GM19452 (cell line): Measurements from ENCODE around the gene GRIK4.

ENCODE experiments used
- ATAC-seq: cut with Tn5 transposase; IDR thresholded peaks from one replicate; pipeline ENCODE4 v1.9.1; 2021; ENCODE audit not compliant: unreplicated experiment

GRIK4 gene

DNA sequence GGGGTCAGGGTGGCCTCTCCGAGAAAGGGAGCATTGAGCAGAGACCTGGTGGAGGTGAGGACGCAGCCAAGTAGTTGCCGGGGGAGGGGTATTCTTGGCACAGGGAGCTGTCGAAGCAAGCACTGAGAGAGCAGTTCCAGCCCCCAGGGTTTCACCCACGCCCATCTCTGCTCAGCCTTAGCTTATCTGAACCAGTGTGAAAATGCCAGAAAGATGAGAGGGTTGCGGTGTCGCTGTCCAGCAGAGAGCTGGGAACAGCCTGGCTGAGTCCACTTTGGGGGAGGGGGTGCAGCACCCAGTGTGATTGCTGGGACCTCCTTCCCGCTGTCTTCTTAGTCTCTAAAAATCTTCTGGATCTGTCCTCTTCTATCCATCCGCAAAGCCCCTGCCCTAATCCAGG is 389.1 kb downstream of the GRIK4 start:
- ATAC-seq: no peak

DNA sequence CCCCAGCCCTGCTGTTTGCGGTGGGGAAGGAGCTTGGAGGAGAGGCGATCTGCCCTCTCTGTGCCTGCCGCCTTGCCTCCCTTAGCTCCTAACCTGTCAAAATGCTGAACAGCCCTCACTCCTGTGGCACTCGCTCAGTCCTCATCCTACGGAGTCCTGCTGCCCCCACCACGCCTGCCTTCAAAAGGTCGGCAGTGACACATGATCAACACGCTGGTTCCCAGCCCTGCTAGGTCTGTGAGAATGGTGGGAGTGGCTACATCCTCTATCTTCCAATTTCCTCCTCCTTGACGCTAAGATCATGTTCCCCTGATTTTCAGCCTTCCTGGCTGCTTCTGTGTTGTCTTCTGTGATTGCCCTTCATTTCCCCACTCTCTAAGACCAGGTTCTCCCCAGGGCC is 392.1 kb downstream of the GRIK4 start:
- ATAC-seq: no peak

DNA sequence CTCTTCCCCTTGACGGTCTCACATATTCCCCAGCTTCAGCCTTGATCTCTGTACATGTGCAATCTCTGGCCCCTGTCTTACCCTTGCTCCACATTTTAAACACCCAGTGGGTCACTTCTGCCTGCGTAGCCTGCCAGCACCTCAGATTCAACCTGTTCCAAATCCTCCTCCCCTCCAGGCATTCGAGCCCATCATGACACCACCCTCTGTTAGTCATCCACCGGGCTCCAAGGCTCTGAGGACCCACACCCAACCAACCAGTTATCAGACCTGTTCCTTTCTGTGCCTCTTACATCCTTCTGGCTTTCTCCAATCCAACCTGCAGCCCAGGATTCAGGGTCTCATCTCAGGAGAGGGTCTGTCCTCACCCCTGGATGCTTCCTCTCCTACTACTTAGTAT is 392.6 kb downstream of the GRIK4 start:
- ATAC-seq: no peak

DNA sequence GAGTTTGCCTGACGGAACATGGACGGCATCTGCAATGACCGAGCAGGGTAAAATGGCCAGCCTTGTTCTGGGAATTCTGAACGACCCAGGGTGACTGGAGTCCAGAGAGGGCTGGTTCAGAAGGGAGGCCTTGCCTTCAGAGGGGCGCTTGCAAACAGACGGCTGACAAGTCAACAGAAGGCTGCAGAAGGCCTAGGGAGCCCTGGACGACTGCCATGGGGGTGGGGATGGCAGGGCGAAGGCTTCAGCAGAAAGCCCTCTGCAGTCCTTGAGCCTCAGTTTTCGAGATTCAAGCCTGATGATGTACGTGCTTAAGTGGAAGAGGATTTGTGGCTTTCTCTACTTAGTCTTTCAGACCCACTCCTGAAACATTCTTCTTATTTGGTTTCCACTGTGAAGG is 395.2 kb downstream of the GRIK4 start:
- ATAC-seq: no peak

DNA sequence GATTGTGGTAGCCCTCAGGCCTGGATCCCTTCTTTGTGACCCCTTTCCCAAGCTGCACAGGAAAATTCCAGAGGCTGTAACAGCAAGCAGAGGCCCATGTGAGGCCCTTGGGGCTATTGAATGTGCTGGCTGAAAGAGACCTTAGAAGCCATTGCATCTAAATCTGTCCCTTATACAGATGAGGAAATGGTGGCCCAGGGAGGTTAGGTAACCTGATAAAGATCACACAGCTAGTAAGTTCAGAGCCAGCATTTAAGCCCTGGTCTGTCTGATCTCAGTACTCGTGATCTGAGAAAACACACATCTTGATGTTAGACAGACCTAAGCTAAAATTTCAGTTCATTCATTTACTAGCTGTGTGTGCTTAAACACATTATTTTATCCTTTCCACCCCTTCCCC is 396.4 kb downstream of the GRIK4 start:
- no peak for ATAC-seq

DNA sequence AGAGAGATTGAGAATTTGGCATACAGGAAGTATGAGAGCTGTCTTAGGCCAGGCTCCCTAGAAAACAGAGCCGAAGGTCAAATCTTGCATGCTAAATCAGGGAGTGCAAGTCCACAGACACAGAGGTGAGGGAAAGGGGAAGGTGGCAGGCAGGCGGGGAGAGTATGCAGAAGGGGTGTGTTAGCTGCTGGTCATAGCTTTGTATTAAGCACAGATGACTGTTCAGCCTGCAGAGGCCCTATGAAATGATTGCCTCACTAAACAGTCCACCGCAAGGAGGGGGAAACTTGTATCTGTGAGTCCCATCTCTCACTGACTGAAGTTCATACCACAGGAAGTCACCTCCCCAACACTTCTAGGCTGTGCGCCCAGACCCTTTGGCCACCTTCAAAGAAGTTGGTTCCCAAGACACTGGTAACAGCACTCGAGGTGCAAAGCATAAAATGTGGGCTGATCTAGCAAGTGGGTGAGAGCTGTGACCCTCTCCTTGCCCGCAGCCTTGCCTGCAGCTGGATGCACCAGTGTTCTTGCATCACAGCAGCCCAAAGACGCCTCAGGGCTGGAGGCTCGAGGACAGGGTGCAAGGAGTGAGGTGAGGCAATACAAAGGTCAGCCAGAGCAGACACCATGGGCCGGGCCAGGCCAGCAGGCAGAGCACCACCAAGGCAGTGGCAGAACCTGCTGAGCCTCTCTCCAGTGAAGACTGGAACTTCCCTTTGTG is 397.1 kb downstream of the GRIK4 start:
- ATAC-seq: no peak

DNA sequence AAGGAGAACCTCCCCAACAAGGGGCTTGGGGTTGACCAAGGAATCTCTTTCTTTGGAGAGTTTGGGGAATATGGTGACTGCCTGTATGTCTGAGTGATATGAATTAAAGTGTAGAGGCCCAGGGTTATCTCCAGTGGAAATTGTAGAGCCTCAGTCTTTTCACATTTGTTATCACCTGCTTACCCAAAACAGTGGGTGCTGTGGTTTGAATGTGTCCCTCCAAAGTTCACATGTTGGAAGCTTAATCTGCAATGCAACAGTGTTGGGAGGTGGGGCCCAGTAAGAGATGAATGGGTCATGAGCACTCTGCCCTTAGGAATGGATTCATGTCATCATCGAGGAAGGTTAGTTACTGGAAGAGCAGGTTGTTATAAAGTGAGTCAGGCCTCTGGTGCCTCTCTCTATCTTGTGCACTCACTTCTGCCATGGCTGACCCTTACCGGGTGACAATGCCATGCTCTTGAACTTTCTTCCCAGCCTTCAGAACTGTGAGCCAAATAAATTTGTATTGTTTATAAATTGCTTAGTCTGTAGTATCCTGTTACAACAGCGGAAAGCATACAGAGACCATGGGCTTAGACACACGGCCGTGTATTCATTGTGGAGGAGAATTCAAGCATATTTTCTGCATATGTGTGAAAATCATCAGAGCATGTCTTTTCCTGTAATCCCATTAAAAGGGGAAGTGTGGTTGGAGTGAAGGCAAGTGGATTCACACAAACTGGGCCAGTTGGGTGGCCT is 398.3 kb downstream of the GRIK4 start:
- no peak for ATAC-seq

DNA sequence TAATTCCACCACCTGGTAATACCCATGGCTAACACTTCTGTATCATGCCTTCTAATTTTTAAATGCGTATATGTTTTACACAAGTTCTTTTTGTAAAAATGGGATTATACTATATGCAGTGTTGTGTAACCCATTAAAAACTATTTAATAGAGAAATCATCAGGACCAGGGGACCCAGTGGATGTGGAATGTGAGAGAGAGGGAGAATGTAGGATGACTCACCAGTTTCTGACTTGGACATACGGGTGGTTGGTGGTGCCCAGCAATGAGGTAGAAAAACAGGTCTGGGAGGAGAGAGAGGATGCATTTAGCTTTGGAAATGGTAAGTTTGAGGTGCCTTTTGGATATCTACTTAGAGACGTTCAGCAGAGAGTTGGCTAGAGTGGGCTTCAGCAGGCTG is 400.4 kb downstream of the GRIK4 start:
- ATAC-seq: no peak

DNA sequence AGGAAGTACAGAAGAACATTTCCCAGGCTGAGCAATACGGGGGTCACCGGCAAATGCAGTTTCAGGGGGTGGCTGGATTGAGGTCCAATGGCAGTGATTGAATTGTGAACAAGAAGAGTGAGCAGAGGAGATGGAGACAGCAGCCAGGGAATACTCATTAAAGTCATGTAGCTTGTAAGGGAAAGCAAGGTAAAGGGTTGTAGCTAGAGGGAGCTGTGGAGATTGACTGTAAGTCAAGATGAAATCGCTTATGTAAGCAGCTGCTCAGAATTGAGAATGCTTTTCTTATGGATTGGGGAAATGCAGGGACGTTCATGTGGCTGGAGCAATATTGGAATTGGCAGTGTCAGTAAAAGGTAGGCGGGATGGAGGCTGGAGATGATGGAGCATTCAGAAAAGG is 401.0 kb downstream of the GRIK4 start:
- no peak for ATAC-seq

DNA sequence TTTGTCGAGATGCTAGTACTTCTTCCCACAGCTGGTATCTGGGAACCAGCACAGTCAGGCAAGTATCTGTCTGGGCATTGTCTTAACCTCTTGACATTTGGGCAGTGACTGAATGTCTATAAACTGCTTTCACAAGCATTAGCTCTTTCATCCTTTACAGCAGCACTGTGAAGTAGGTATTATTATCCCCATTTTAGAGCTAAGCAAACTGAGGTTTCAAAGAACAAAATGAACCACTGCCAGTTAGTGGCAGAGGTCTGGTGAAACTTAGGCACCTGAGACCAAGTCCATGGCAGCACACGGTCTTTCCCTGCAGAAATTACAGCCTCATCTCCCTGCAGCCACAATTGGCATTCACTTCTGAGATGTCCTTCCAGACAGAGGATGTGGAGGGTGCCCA is 401.4 kb downstream of the GRIK4 start:
- no peak for ATAC-seq

DNA sequence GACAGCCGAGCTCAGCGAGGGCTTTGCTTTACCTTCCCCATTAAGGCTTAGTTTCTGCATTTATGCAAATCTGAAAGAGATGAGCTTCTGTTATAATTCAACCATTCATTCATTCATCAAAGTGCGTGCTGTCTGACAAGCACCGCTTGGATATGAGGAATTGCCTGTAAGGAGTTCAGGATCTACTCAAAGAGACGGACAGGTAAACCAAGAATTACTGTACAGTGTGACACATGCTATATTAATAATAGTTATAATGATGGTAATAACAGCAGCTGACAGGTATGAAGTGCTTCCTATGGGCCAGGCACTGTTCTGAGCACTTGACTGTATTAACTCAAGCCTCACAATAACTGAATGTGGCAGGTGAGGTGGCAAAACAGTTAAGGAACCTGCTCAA is 402.5 kb downstream of the GRIK4 start:
- no peak for ATAC-seq

DNA sequence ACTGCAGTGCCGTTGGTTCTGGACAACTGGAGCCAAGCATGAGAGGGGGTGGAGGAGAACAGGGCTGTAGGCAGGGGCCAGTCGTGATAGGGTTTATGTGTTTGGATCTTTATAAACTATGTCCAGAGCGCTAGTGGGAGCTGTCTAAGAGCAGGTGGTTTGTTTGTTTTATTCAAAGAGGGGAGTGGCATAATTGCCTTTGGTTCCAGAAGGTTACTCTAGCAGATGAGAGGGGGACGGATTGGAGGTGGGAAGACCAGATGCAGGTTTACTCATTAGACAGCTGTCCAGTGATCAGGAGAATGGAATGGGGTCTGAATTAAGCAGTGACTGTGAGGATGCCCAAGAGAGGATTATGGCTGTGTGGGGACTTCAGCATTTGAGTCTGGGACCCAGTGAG is 403.1 kb downstream of the GRIK4 start:
- ATAC-seq: no peak

DNA sequence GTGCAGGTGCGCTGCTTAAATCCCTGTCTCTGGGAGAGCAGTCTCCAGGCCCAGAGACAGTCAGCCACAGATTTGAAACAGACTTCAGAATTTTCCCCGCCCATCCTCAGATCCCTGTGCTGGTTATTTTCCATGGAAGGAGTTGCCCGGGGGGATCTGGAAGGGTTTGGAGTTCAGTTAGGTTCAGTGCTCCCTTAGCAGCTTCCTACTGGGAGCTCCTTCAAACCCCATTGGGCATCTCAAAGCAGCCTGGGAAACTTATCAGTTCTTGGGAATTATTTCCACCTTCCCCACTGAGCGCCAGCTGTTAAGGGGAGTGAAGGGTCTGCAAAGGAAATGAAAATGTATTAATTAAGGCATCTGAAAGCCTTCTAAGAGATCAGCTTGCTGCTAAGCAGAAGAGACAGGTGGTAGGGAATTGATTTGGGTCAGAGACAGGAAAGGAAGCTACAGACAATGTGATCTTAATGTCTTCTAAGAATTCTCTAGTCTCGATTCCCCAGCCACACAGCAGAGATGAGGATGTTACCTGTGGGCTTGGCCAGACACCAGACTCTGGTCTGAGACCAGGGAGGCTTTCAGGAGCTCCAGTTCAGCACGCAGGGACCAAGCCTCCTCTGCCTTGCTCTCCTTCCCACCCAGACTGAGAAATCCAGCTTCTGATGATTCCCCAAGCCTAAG is 406.2 kb downstream of the GRIK4 start:
- ATAC-seq: peak; percentile 44

DNA sequence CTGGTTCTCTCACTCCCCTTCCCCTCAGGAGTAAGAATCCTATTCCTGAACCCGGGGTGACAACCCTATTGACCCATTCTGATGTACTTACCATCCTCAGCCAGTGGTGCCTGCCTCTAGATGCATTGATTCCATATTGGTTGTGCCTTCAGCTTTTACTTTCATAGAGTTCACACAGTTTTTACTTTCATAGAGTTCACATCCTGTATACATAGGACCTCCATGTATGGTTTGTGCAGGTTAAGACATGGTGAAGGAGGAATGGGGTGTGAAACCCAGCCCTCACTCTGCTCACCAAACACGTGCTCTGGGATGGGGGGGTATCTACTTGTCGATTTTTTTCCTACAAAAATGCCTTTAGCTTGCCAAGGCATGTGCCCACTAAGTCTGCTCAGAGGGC is 406.7 kb downstream of the GRIK4 start:
- ATAC-seq: peak; percentile 63

DNA sequence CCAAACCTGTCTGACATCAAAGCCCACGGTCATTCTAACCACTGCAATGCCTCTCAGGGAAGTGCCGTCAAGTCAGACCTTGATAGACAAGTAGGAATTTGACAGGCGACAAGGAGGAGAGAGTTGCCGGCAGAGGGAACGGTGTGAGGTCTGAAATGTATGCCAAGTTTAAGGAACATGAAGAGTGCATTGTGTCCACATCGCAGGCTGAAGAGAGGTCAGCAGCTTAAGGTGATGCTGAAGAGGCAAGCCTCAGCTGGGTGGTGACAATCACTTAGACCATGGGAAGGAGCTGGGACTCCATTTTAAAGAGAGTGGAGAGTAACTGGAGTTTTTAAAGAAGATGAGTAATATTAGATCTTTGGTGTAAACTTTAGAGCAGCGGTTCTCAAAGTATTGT is 407.5 kb downstream of the GRIK4 start:
- ATAC-seq: no peak

DNA sequence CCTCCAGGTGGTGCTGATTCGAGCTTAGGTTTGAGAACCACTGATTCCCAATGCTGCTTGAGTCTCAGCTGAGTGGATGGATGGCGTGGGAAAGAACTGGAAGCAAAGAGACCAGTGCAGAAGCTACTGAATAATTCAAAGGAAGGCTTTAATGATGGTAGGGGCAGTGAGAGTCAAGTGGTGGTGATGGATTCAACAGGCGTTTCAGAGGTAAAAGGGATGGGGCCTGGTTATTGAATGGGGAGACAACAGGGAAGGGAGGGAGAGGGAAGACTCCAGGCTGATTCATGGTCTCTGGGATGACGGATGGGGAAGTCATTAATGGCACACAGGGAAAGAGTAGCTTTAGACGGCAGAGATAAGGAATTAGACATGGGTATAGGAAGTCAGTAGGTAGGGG is 408.0 kb downstream of the GRIK4 start:
- ATAC-seq: no peak

DNA sequence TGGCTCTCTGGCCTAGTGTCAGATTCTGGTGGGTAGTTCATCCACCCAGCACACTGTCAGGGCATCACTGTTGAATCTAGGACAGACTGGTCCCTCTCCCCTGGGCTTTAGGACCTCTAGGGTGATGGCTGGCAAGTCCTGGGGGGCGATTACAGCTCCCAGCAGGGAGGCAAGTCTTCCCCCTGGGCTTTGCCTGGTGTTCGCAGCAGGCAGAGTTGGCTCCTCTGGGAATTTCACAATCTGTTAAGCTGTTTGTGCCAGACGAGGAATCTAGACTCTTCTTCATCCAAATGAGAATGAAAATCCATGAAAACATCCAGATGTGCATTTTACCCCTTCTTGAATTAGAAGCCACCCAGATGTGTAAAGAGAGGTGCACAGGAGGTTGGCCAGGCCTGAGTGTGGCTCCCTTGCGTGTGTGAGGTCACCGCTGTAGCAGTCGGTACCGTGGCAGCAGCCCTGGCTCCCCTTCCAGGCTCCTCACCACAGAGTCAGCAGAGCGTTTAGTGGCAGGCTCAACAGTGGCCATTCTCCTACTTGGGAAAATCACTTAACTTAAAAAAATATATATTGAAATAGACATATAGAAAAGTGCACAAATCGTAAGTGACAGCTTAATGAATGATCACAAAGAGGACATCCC is 412.4 kb downstream of the GRIK4 start:
- no peak for ATAC-seq

DNA sequence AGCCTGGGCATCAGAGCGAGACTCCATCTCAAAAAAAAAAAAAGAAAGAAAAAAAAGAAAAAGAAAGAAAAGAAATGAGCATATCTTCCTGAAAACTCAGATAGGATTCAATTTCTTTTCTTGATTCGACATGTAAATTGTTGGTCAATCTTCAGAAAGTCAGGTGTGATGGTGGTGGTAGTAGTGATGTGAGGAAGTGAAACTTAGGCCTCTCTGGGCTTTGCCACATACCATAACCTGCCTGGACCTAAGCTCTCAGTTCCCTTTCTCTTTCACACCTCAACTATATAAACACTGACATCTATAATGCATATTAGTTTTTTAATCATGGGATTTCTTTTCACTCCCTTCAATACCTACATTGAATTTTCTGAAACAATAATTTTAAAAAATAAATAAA is 414.4 kb downstream of the GRIK4 start:
- peak; percentile 98 for ATAC-seq

DNA sequence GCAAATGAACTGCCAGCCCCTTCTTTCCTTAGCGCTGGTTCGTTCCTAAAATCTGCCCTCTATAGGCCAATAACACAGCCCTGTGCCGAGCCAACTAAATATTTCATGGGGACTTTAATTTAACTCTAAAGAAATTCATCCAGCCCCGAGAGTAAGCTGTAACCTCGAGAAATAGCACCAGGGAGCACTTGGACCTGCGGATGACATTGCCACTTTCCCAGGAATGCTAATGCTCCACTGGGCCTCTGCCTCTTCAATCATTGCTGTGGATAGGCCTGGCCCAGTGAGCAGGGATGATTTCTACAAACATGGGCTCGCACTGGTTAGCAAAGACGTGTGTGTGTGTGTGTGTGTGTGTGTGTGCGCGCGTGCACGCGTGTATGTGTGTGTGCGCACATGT is 417.1 kb downstream of the GRIK4 start:
- ATAC-seq: no peak

DNA sequence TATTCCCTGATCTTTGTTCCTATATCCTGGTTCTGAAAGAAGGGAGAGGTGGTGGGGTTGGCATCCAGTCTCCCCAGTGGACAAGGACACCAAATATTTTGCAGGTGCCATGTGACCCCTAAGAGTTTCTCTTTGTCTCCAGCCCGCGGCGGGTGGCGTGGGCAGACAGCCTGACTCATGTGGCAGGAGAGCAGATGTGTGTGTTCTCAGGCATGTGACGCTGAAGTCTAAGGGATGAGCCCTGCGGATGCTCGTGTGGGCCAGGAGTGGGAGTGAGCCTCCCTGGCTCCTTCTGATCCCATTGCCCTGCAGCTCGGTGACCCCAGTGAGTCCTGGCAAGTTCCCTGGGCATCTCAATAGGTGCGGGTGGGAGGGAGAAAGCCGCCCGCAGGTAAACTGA is 417.5 kb downstream of the GRIK4 start:
- ATAC-seq: no peak

DNA sequence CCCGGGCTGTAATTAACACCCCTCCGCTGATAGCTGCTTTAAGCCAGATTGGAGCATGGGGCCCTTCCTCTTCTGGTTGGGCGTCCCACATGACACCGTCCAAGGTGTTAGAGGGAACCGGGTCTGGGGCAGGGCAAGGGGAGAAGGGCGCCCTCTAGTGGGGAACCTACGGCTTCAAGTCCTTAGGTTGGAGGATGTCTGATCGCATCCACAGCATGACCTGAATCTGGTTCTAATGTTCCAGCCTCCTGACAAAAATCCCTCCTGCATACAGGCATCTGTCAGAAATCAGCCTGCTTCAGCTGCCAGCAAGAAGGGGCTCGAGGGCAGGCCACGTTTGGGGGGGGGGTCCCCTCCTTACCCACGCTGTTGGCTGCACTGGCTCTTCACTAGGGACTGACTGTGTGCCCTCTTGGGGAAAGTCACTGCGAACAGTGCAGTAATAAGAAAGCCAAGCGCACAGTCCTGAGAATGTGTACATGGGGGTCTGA is 418.2 kb downstream of the GRIK4 start:
- ATAC-seq: no peak
